Embryonic facial prominence (tissue), 1 donor: Measurements from ENCODE around the gene FAM110D.

Experiments
- DNase-seq: peaks from one replicate; pipeline ENCODE4 v3.0.0-alpha.2; 2016; ENCODE audit errors: extremely low spot score

The FAM110D gene

DNA sequence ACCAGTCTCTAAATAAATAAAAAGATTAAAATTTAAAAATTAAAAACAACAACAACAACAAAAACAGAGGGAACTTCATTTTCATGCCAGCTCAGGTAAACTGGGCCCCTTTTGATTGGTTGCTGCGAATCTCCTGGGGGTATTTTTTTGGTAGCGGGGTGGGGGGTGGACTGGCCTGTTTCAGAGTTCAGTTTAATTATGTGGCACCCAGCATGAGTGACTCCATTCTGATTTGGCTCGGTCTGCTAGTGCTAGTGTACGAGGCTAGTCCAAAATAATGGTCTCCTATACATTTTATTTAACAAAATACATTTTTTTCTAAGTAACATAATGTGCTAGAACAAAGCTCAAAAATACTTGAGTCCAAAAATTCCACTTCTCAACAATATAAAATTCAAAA, 29.1 kb upstream of the FAM110D start:
- DNase-seq, result no peak

- no peak for DNase-seq
Observed at GRCh38 chr1:26130695-26131094, 28.2 kb upstream of the FAM110D start.

- no peak for DNase-seq
Observed at GRCh38 chr1:26132128-26132833, 26.6 kb upstream of the FAM110D start.

DNA sequence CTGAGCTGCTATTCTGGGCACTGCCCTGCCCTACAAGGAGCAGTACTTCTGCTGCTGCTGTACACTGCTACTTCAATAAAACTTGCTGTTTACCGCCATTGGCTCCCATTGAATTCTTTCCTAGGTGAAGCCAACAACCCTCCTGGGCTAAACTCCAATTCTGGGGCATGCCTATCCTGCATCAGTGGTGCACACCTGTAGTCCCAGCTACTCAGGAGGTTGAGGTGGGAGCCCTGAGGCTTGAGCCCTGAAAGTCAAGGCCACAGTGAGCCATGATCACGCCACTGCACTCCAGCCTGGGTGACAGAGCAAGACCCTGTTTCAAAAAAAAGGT, 26.1 kb upstream of the FAM110D start:
- no peak for DNase-seq

DNA sequence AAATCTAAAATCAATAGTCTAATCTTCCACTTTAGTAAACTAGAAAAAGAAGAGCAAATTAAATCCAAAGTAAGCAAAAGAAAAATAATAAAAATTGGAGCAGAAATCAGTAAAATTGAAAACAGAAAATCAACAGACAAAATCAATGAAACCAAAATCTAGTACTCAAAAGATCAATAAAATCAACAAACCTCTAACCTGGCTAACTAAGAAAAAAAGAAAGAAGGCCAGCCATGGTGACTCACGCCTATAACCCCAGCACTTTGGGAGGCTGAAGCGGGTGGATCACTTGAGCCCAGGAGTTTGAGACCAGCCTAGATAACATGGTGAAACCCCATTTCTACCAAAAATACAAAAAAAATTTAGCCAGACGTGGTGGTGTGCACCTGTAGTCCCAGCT, 24.4 kb upstream of the FAM110D start:
- no peak for DNase-seq

- no peak for DNase-seq
Observed at GRCh38 chr1:26138974-26139558, 19.8 kb upstream of the FAM110D start.

GRCh38 chr1:26142159-26142558, 16.7 kb upstream of the FAM110D start:
- DNase-seq, result no peak

GRCh38 chr1:26145041-26145959, 13.6 kb upstream of the FAM110D start:
- peak; percentile 63 for DNase-seq

GRCh38 chr1:26145960-26146294, 13.0 kb upstream of the FAM110D start:
- DNase-seq, result no peak

- no peak for DNase-seq
Observed at GRCh38 chr1:26148887-26149286, 10.0 kb upstream of the FAM110D start.

GRCh38 chr1:26153966-26154532, 4.8 kb upstream of the FAM110D start:
- DNase-seq, result no peak

- DNase-seq, result no peak
Observed at GRCh38 chr1:26154750-26155149, 4.1 kb upstream of the FAM110D start.

GRCh38 chr1:26155370-26156284, 3.3 kb upstream of the FAM110D start:
- DNase-seq, result no peak

DNA sequence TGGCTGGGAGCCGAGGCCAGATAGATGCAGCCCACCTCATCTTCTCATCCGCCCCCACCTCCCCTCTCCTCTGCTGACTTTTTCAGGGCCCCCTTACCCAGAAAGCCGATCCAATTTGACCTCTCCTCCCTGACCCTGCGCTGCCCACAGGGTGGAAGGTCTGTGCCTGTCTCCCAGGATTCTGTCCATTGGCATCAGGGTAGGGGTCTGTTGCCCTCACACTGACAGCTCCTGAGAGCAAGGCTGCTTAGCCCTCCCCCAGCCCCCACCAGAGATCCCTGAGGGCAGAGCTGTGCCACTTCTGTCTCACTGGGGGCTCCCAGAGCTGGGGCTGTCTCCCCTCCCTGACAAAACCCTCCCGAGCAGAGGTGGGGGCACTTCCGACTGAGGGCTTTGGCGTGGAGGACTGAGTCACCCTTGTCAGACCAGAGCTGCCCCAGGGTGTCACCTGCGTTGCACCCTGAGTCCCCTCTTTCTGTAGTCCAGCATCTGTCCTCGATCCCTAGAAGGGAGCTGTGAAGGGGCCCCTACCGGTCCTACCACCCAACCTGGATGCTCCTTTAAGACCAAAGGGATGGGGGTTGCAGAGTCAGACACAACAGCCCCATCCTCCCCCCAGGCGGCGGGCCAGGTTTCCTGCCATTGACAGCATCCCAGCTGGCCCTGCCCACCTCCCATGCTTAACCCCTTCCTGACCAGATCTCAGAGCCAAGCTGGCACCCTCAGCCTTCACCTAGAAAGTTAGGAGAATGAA, 2.4 kb upstream of the FAM110D start:
- DNase-seq, result no peak

- no peak for DNase-seq
Observed at GRCh38 chr1:26158271-26158907, 490 bp upstream of the FAM110D start.

GRCh38 chr1:26159743-26160039, 812 bp downstream of the FAM110D start:
- DNase-seq, result no peak

GRCh38 chr1:26160527-26161414, 1.9 kb downstream of the FAM110D start:
- no peak for DNase-seq

DNA sequence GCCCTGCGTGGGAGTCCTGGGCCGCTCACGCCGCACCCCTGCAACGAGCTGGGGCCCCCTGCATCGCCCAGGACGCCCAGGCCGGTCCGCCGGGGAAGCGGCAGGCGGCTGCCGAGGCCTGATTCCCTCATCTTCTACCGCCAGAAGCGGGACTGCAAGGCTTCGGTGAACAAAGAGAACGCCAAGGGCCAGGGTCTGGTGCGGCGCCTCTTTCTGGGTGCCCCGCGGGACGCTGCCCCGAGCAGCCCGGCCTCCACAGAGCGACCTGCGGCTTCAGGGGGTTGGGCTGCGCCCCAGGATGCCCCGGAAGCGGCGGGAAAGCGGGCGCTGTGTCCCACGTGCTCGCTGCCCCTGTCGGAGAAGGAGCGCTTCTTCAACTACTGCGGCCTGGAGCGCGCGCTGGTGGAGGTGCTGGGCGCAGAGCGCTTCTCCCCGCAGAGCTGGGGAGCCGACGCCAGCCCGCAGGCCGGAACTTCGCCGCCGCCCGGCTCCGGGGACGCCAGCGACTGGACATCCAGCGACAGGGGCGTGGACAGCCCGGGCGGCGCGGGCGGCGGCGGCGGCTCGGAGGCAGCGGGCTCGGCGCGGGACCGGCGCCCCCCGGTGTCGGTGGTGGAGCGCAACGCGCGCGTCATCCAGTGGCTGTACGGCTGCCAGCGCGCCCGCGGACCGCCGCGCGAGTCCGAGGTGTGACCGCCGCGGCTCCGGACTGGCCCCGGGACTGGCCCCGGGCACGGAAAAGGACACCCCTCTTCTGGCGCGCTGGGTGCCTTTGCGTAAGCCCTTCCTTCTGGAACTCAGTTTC, 2.7 kb downstream of the FAM110D start:
- no peak for DNase-seq
